ENCODE data around the gene COL4A6. TPM values are rescaled to one million over a fixed set of nuclear protein-coding genes. Genes with fewer than 3 reads are reported as not detected.

The COL4A6 gene
- total and polyA plus RNA-seq, 12 donors = 0.14 to 1.4 (median 0.73) TPM

DNA sequence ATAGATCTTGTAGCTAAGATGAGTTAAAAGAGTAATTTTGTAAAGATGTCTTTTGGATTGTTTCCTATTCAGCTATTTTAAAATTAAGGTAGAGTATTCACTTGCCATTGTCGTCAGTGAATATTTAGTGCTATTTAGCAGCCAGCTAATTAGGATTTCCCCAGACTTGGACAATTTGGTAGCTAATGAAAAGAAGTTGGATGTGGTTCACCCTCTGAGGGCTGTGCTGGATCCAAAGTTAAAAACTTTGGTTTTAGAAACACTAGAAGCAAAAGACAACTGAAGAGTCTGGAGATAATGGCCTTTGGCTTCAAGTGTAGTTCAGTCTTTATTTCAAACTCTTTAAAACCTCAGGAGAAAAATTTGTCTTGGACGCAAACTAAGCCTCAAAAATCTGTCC is 305.3 kb downstream of the COL4A6 start:
- WGBS, 4 donors = 70 to 85% (median 82%) methylated on average over 2 of the region's 2 CpGs
- no peaks in the 10 kb centered on the region for H3K27me3 ChIP-seq
- intact Hi-C loops (cut with DNase I) = no loop called here
- H3K4me3 ChIP-seq = no peak overlapping the region
- DNase-seq = no peak
- no peak overlapping the region for H3K27ac ChIP-seq
- no peaks in the 10 kb centered on the region for H3K36me3 ChIP-seq (replicated peaks in 1 of 2)
- no peaks in the 10 kb centered on the region for H3K4me1 ChIP-seq (replicated peaks in 1 of 2)
- H3K9me3 ChIP-seq (replicated peaks in 1 of 3) = no peaks in the 10 kb centered on the region
- no peak for TF ChIP-seq POLR2A (IDR thresholded peaks at IDR 0.05)
- TF ChIP-seq, protein P1, sequence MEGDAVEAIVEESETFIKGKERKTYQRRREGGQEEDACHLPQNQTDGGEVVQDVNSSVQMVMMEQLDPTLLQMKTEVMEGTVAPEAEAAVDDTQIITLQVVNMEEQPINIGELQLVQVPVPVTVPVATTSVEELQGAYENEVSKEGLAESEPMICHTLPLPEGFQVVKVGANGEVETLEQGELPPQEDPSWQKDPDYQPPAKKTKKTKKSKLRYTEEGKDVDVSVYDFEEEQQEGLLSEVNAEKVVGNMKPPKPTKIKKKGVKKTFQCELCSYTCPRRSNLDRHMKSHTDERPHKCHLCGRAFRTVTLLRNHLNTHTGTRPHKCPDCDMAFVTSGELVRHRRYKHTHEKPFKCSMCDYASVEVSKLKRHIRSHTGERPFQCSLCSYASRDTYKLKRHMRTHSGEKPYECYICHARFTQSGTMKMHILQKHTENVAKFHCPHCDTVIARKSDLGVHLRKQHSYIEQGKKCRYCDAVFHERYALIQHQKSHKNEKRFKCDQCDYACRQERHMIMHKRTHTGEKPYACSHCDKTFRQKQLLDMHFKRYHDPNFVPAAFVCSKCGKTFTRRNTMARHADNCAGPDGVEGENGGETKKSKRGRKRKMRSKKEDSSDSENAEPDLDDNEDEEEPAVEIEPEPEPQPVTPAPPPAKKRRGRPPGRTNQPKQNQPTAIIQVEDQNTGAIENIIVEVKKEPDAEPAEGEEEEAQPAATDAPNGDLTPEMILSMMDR (IDR thresholded peaks at IDR 0.05) = no peak

DNA sequence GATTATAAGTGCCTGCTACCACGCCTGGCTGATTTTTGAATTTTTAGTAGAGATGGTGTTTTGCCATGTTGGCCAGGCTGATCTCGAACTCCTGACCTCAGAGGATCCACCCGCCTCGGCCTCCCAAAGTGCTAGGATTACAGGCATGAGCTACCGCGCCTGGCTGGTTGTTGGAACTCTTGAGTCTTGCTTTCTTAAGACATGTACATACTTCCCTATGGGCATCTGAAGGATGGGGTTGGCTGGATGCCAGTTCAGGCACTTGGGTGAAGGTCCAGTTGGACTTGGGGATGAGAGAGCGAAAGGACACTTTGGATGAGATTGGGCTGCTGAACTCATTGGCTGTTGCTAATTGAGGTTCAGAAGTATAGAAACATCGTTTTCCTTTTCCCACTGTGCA is 306.2 kb downstream of the COL4A6 start:
- no peak for DNase-seq
- H3K4me1 ChIP-seq (replicated peaks in 1 of 2) = no peaks in the 10 kb centered on the region
- TF ChIP-seq, protein P1 (IDR thresholded peaks at IDR 0.05) = no peak
- TF ChIP-seq POLR2A (IDR thresholded peaks at IDR 0.05) = no peak
- no peaks in the 10 kb centered on the region for H3K27me3 ChIP-seq
- H3K4me3 ChIP-seq = no peak overlapping the region
- intact Hi-C loops (cut with DNase I) = no loop called here
- 81 to 94% (median 88%) methylated on average over 7 to 8 of the region's 8 CpGs for WGBS, 4 donors
- no peaks in the 10 kb centered on the region for H3K36me3 ChIP-seq (replicated peaks in 1 of 2)
- H3K9me3 ChIP-seq (replicated peaks in 1 of 3) = no peaks in the 10 kb centered on the region
- no peak overlapping the region for H3K27ac ChIP-seq

DNA sequence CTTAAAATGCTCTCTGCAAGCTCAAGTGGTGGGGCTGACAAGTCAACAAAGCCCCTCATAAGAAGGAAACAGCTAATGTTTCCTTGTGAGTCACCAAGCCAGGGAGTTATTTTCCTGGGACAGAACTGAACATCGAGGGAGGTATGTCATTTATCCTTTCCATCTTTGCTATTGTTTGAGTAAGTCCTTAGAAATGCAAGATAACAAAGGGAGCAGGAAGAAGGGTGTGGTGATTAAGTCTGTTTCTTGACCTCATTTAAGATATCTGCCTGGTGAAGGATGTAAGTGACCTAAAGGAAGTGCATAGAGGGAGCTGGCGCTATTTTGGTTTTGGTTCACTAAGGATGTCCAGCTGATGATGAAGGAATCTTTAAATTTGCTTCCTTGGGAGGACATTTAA is 306.8 kb downstream of the COL4A6 start:
- H3K9me3 ChIP-seq (replicated peaks in 1 of 3) = no peaks in the 10 kb centered on the region
- TF ChIP-seq, protein P1 (IDR thresholded peaks at IDR 0.05) = no peak
- no peak for TF ChIP-seq POLR2A (IDR thresholded peaks at IDR 0.05)
- WGBS, 4 donors = 65 to 82% (median 81%) methylated on average over 2 of the region's 2 CpGs
- H3K27ac ChIP-seq = peak overlapping the region in 1 of 5 donors; percentile 21
- no peaks in the 10 kb centered on the region for H3K36me3 ChIP-seq (replicated peaks in 1 of 2)
- H3K27me3 ChIP-seq = no peaks in the 10 kb centered on the region
- no peaks in the 10 kb centered on the region for H3K4me1 ChIP-seq (replicated peaks in 1 of 2)
- intact Hi-C loops (cut with DNase I) = no loop called here
- no peak for DNase-seq
- H3K4me3 ChIP-seq = no peak overlapping the region

DNA sequence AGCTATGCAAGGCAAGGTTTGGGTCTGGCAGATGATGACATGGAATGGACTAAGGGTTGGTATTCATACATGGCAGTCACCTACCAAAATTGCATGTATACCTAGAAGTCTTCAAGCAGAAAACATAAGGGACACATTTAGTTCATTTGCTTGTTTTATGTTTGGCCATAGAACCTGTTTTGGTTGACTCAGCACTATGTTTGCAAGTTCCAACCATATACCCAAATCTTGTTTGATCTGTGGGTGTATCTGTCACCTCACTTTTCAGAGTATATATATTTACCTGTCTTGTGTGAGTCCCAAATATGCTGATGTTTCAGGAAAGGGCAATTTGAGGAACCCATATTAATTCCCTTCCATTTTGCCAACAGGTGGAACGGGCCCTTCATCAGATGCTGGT is 307.3 kb downstream of the COL4A6 start:
- WGBS, 4 donors = 72 to 100% (median 91%) methylated on average over 1 of the region's 1 CpG; no CpG with 5 or more reads in 1 of the 4 donors
- H3K4me1 ChIP-seq (replicated peaks in 1 of 2) = no peaks in the 10 kb centered on the region
- H3K27ac ChIP-seq = peak overlapping the region in 1 of 5 donors; percentile 21
- no peak for DNase-seq
- no peak for TF ChIP-seq POLR2A (IDR thresholded peaks at IDR 0.05)
- TF ChIP-seq, protein P1 (IDR thresholded peaks at IDR 0.05) = no peak
- H3K36me3 ChIP-seq (replicated peaks in 1 of 2) = no peaks in the 10 kb centered on the region
- intact Hi-C loops (cut with DNase I) = no loop called here
- no peaks in the 10 kb centered on the region for H3K27me3 ChIP-seq
- H3K4me3 ChIP-seq = no peak overlapping the region
- H3K9me3 ChIP-seq (replicated peaks in 1 of 3) = no peaks in the 10 kb centered on the region

Data from adrenal gland (tissue), 12 donors.